Activated naive CD4-positive, alpha-beta T cell treated with anti-CD3 and anti-CD28 coated beads, Interleukin-2, amount 10 ng/mL, durations not matched to agents 7 days and 5 days (primary cell): ENCODE measurements around the gene TFDP2.
"Not testable (repeated sequence)": the region's sequence is repeated elsewhere in the genome, so short reads cannot be mapped to it uniquely, and the experiment has no call there.

Experiments used
- CTCF ChIA-PET: fragments of 350-600 bp; sonication (Branson Sonifier 250); formaldehyde crosslinking; loops from one replicate; lab custom pipeline; 2021; ENCODE audit warnings: antibody characterized with exemption; lab: Charles Lee
- DNase-seq: peaks from one replicate; pipeline ENCODE4 v3.0.0-alpha.2; 2020
- H3K27ac Mint-ChIP-seq: one replicate; pipeline ENCODE4 v1.8.0; 2021; ENCODE audit warnings: mild to moderate bottlenecking, moderate library complexity, mixed read lengths
- H3K27me3 Mint-ChIP-seq: one replicate; pipeline ENCODE4 v1.8.0; 2021; ENCODE audit warnings: mild to moderate bottlenecking, mixed read lengths
- H3K36me3 Mint-ChIP-seq: one replicate; pipeline ENCODE4 v1.8.0; 2021; ENCODE audit warnings: mixed read lengths
- H3K4me1 Mint-ChIP-seq: one replicate; pipeline ENCODE4 v1.8.0; 2021; ENCODE audit warnings: mixed read lengths
- H3K4me3 Mint-ChIP-seq: one replicate; pipeline ENCODE4 v1.8.0; 2021; ENCODE audit warnings: mild to moderate bottlenecking, moderate library complexity, mixed read lengths
- H3K9me3 Mint-ChIP-seq: one replicate; pipeline ENCODE4 v1.8.0; 2021; ENCODE audit warnings: mixed read lengths

TFDP2 gene

GRCh38 chr3:141915016-141915415 lies 234.3 kb downstream of the TFDP2 start:
- Mint-ChIP-seq H3K27ac (no peak overlapping the region), H3K27me3 (no peaks in the 10 kb centered on the region), H3K4me3 (no peak overlapping the region), H3K4me1 (no peaks in the 10 kb centered on the region), H3K9me3 (peaks cover 4% of the 10 kb centered on the region), H3K36me3 (peaks cover 32% of the 10 kb centered on the region)
- no peak for DNase-seq
- CTCF ChIA-PET = interaction anchor here (1.5 to 2.8 kb wide), 3 partner anchors 21 to 364 kb away, joined by 3 to 22 read pairs (median 10); partner anchors contain the start of gene RNF7

- Mint-ChIP-seq H3K36me3 (peaks cover 37% of the 10 kb centered on the region), H3K27ac (no peak overlapping the region), H3K4me3 (no peak overlapping the region), H3K27me3 (no peaks in the 10 kb centered on the region), H3K4me1 (peaks cover 2% of the 10 kb centered on the region), H3K9me3 (peaks cover 4% of the 10 kb centered on the region)
- DNase-seq = no peak
- CTCF ChIA-PET = interaction anchor here (0.7 to 2.8 kb wide), 9 partner anchors 10 to 365 kb away, joined by 3 to 22 read pairs (median 3); partner anchors contain the start of gene RNF7
Measured at GRCh38 chr3:141914311-141914710, 235.0 kb downstream of the TFDP2 start.

- DNase-seq = peak; percentile 70
- Mint-ChIP-seq H3K27me3 (no peaks in the 10 kb centered on the region), H3K9me3 (peaks cover 4% of the 10 kb centered on the region), H3K4me1 (peaks cover 2% of the 10 kb centered on the region), H3K4me3 (no peak overlapping the region), H3K36me3 (peaks cover 46% of the 10 kb centered on the region), H3K27ac (no peak overlapping the region)
- CTCF ChIA-PET = interaction anchor here (0.6 to 2.8 kb wide), 17 partner anchors 9 to 453 kb away, joined by 3 to 22 read pairs (median 4); partner anchors contain the start of genes ATP1B3 and RNF7
Measured at GRCh38 chr3:141913150-141913811, 236.1 kb downstream of the TFDP2 start.

DNA sequence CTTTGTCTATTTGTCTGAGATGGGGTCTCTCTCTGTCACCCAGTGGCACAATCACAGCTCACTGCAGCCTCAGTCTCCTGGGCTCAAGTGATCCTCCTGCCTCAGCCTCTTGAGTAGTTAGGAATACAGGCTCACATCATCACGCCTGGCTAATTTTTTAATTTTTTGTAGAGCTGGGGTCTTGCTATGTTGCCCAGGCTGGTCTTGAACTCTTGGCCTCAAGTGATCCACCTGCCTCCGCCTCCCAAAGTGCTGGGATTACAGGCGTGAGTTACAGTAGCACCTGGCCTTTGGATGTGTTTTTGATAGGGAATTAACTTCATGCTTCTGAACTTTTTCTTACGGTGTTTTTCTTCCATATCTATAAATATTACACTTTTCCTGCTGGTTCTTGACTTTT lies 239.4 kb downstream of the TFDP2 start:
- H3K27me3 Mint-ChIP-seq, H3K4me3 Mint-ChIP-seq, H3K4me1 Mint-ChIP-seq, H3K27ac Mint-ChIP-seq, CTCF ChIA-PET, DNase-seq, H3K9me3 Mint-ChIP-seq: not testable (repeated sequence)
- peaks cover 46% of the 10 kb centered on the region for H3K36me3 Mint-ChIP-seq

DNA sequence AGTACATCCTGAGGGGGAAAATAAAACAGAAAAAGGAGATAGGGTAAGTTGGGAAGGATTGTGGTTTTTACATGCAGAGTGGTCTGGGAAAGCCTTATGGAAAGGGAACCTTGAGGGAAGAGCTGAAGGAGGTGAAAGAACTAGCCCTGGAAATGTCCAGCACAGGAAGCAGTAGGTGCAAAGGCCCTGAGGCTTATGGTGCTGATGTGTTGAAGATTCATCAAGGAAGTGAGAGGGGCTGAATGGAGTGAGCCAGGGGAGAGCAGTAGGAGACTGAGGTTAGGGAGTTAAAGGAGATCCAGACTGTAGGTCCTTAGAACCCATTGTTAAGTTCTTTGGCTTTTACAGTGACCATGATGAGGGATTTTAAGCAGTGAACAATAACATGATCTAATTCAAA lies 239.9 kb downstream of the TFDP2 start:
- H3K4me3 Mint-ChIP-seq = no peak overlapping the region
- H3K36me3 Mint-ChIP-seq = peaks cover 47% of the 10 kb centered on the region
- peaks cover 4% of the 10 kb centered on the region for H3K9me3 Mint-ChIP-seq
- no peaks in the 10 kb centered on the region for H3K27me3 Mint-ChIP-seq
- no peak for DNase-seq
- H3K4me1 Mint-ChIP-seq = peaks cover 2% of the 10 kb centered on the region
- CTCF ChIA-PET = no interaction called here
- no peak overlapping the region for H3K27ac Mint-ChIP-seq

DNA sequence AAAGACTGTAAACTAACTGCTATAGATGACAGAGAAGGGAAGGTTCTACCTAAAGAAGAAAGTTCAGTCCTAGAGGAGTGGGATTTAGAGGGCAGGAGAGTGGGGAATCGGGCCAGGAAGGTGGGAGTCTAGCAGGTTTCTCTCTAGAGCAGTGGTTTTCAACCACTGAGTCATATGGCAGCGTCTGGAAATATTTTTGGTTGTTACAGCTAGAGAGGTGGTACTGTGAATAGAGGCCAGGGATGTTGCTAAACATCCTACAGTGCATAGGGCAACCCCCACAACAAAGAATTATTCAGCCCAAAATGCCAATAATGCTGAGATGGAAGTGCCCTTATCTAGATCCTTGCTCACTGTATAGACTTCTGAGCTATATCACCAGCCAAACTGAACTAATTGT lies 244.2 kb downstream of the TFDP2 start:
- Mint-ChIP-seq H3K4me1 (peaks cover 7% of the 10 kb centered on the region), H3K27me3 (no peaks in the 10 kb centered on the region), H3K27ac (no peak overlapping the region), H3K36me3 (peaks cover 41% of the 10 kb centered on the region), H3K4me3 (no peak overlapping the region), H3K9me3 (peaks cover 7% of the 10 kb centered on the region)
- no peak for DNase-seq
- CTCF ChIA-PET = no interaction called here

GRCh38 chr3:141904203-141904602 lies 245.1 kb downstream of the TFDP2 start:
- peaks cover 42% of the 10 kb centered on the region for H3K36me3 Mint-ChIP-seq
- H3K27me3 Mint-ChIP-seq = no peaks in the 10 kb centered on the region
- no peak overlapping the region for H3K27ac Mint-ChIP-seq
- peaks cover 5% of the 10 kb centered on the region for H3K4me1 Mint-ChIP-seq
- CTCF ChIA-PET = interaction anchor here (1.0 kb wide), 1 partner anchor 9 kb away, joined by 4 read pairs; no protein-coding TSS in a partner anchor
- H3K9me3 Mint-ChIP-seq = peaks cover 9% of the 10 kb centered on the region
- DNase-seq = no peak
- no peak overlapping the region for H3K4me3 Mint-ChIP-seq

DNA sequence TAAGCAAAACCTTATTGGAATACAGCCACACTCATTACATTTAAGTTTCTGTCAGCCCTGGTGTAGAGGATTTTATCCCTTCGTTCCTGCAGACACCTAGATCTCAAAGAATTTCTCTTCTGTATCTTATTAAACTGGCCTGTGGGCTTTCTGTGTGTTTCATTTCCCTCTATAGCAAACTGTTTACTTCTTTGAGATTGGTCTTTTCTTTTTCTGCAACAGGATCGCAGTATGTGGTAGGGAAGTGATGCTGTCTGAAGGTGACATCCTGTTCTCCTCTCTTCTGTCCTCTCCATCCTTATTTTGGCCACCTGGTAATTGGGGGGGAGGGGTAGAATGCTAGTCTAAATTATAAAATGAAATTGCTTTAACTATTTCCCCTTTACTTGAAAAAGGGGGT lies 247.4 kb downstream of the TFDP2 start:
- Mint-ChIP-seq H3K27ac (no peak overlapping the region), H3K4me1 (peaks cover 5% of the 10 kb centered on the region), H3K27me3 (no peaks in the 10 kb centered on the region), H3K9me3 (peaks cover 12% of the 10 kb centered on the region), H3K36me3 (peaks cover 43% of the 10 kb centered on the region), H3K4me3 (no peak overlapping the region)
- CTCF ChIA-PET = no interaction called here
- no peak for DNase-seq

GRCh38 chr3:141900343-141900742 lies 249.0 kb downstream of the TFDP2 start:
- Mint-ChIP-seq H3K9me3 (peaks cover 12% of the 10 kb centered on the region), H3K27ac (no peak overlapping the region), H3K27me3 (no peaks in the 10 kb centered on the region), H3K4me3 (no peak overlapping the region), H3K4me1 (peaks cover 9% of the 10 kb centered on the region), H3K36me3 (peaks cover 51% of the 10 kb centered on the region)
- no peak for DNase-seq
- CTCF ChIA-PET = interaction anchor here (1.0 to 1.4 kb wide), 2 partner anchors 25 to 162 kb away, joined by 4 read pairs; partner anchors contain the start of gene RNF7

GRCh38 chr3:141898908-141899307 lies 250.4 kb downstream of the TFDP2 start:
- CTCF ChIA-PET = no interaction called here
- Mint-ChIP-seq H3K4me3 (no peak overlapping the region), H3K36me3 (peaks cover 49% of the 10 kb centered on the region)

GRCh38 chr3:141895731-141896130 lies 253.6 kb downstream of the TFDP2 start:
- peaks cover 49% of the 10 kb centered on the region for H3K36me3 Mint-ChIP-seq
- H3K9me3 Mint-ChIP-seq = peaks cover 11% of the 10 kb centered on the region
- H3K27ac Mint-ChIP-seq = no peak overlapping the region
- no peak for DNase-seq
- CTCF ChIA-PET = no interaction called here
- H3K4me1 Mint-ChIP-seq = peaks cover 17% of the 10 kb centered on the region
- no peaks in the 10 kb centered on the region for H3K27me3 Mint-ChIP-seq
- no peak overlapping the region for H3K4me3 Mint-ChIP-seq

More at GRCh38 chr3:141898908-141899307, 250.4 kb downstream of the TFDP2 start:
- Mint-ChIP-seq H3K9me3 (peaks cover 12% of the 10 kb centered on the region), H3K27ac (no peak overlapping the region), H3K4me1 (peaks cover 11% of the 10 kb centered on the region), H3K27me3 (no peaks in the 10 kb centered on the region)
- DNase-seq = no peak

- no peak for DNase-seq
- no peak overlapping the region for H3K27ac Mint-ChIP-seq
- peaks cover 42% of the 10 kb centered on the region for H3K36me3 Mint-ChIP-seq
- peaks cover 18% of the 10 kb centered on the region for H3K4me1 Mint-ChIP-seq
- H3K27me3 Mint-ChIP-seq = no peaks in the 10 kb centered on the region
- H3K9me3 Mint-ChIP-seq = peaks cover 3% of the 10 kb centered on the region
- CTCF ChIA-PET = interaction anchor here (2.0 kb wide), 1 partner anchor 19 kb away, joined by 10 read pairs; no protein-coding TSS in a partner anchor
- no peak overlapping the region for H3K4me3 Mint-ChIP-seq
Measured at GRCh38 chr3:141894524-141895176, 254.7 kb downstream of the TFDP2 start.
